ENCODE measurements around the gene ADAM10.

GRCh38 chr15:58737298-58737697 is 12.2 kb downstream of the ADAM10 start:
- TF ChIP-seq CTCF (conservative IDR thresholded peaks at IDR 0.05; ENCODE audit: low read depth, low read length) (no peak), BHLHE40 (IDR thresholded peaks at IDR 0.05; ENCODE audit: low read depth, low read length) (no peak), ELK1 (IDR thresholded peaks at IDR 0.05; ENCODE audit: borderline replicate concordance, low read depth, low read length) (no peak), CHD1 (IDR thresholded peaks at IDR 0.05; ENCODE audit: low read depth, low read length) (no peak), POLR2A (IDR thresholded peaks at IDR 0.05; ENCODE audit: low read depth, low read length) (no peak), RAD21 (IDR thresholded peaks at IDR 0.05; ENCODE audit: low read length) (no peak), MAZ (IDR thresholded peaks at IDR 0.05; ENCODE audit: borderline replicate concordance, low read depth, low read length) (no peak), MXI1 (IDR thresholded peaks at IDR 0.05; ENCODE audit: borderline replicate concordance, low read depth, low read length) (no peak), FOS (IDR thresholded peaks at IDR 0.05; ENCODE audit: low read depth, low read length) (no peak), NFE2L2 (IDR thresholded peaks at IDR 0.05; ENCODE audit: low read depth, low read length) (no peak), SMC3 (IDR thresholded peaks at IDR 0.05; ENCODE audit: low read depth, low read length) (no peak), RFX5 (IDR thresholded peaks at IDR 0.05; ENCODE audit: low read depth, low read length) (no peak)
